ENCODE measurements around the gene IGF2BP2. TPM values are rescaled to one million over a fixed set of nuclear protein-coding genes. Genes with fewer than 3 reads are reported as not detected.
A peak's percentile ranks its signal among the peaks of the same experiment; 100 is the strongest.

IGF2BP2 gene
- total and polyA plus RNA-seq, 2 donors from 2014 or later, result 7.7 to 26.9 TPM

GRCh38 chr3:185825639-185826481 lies 1.0 kb upstream of the IGF2BP2 start:
- peak overlapping the region; percentile 51 to 67 (median 56) for H3K9ac ChIP-seq (ENCODE audit: low read length in 3 of 3)
- peak; percentile 74 to 88 (median 81) for DNase-seq
- intact Hi-C loops (cut with DNase I), result no loop called here
- peak overlapping the region; percentile 69 to 71 (median 71) for H3K4me3 ChIP-seq (ENCODE audit: low read length in 3 of 3)
- H3K27me3 ChIP-seq (ENCODE audit: control insufficient read depth, insufficient read depth, low read length), result no peaks in the 10 kb centered on the region
- H3K9me3 ChIP-seq (ENCODE audit: control insufficient read depth in 2 of 3, insufficient read depth in 1 of 3, low read length in 3 of 3), result no peaks in the 10 kb centered on the region
- peak overlapping the region; percentile 71 to 73 for H3K27ac ChIP-seq (ENCODE audit: low read depth in 2 of 2, low read length in 2 of 2)
- H3K36me3 ChIP-seq (ENCODE audit: control insufficient read depth in 2 of 3, insufficient read depth in 3 of 3, low read length in 3 of 3), result no peaks in the 10 kb centered on the region
- TF ChIP-seq CTCF (IDR thresholded peaks at IDR 0.05; ENCODE audit: borderline replicate concordance, extremely low read depth, insufficient read depth), result no peak
- no peak for FAIRE-seq
- peaks cover 0 to 5% (median under 1%) of the 10 kb centered on the region in 3 donors for H3K4me1 ChIP-seq (ENCODE audit: control insufficient read depth in 2 of 3, insufficient read depth in 2 of 3, low read depth in 1 of 3, low read length in 3 of 3)

- FAIRE-seq, result no peak
- peak overlapping the region; percentile 63 to 76 for H3K27ac ChIP-seq (ENCODE audit: low read depth in 2 of 2, low read length in 2 of 2)
- intact Hi-C loops (cut with DNase I), result no loop called here
These were observed 514 bp downstream of the IGF2BP2 start for GRCh38 chr3:185824051-185825005.

More at GRCh38 chr3:185824051-185825005, 514 bp downstream of the IGF2BP2 start:
- peak overlapping the region; percentile 71 to 79 (median 77) for H3K4me3 ChIP-seq (ENCODE audit: low read length in 3 of 3)
- no peaks in the 10 kb centered on the region for H3K27me3 ChIP-seq (ENCODE audit: control insufficient read depth, insufficient read depth, low read length)
- no peaks in the 10 kb centered on the region for H3K36me3 ChIP-seq (ENCODE audit: control insufficient read depth in 2 of 3, insufficient read depth in 3 of 3, low read length in 3 of 3)
- H3K4me1 ChIP-seq (ENCODE audit: control insufficient read depth in 2 of 3, insufficient read depth in 2 of 3, low read depth in 1 of 3, low read length in 3 of 3), result peaks cover 0 to 5% (median 3%) of the 10 kb centered on the region in 3 donors
- TF ChIP-seq CTCF (IDR thresholded peaks at IDR 0.05; ENCODE audit: borderline replicate concordance, extremely low read depth, insufficient read depth), result no peak
- DNase-seq, result peak; percentile 50 to 85 (median 65)
- H3K9ac ChIP-seq (ENCODE audit: low read length in 3 of 3), result peak overlapping the region; percentile 4 to 55 (median 52)
- no peaks in the 10 kb centered on the region for H3K9me3 ChIP-seq (ENCODE audit: control insufficient read depth in 2 of 3, insufficient read depth in 1 of 3, low read length in 3 of 3)

All from kidney (tissue), 14 donors.